Left renal pelvis (tissue), 4 donors: ENCODE measurements around the gene TMED8. TPM values are rescaled to one million over a fixed set of nuclear protein-coding genes. Genes with fewer than 3 reads are reported as not detected.

Experiments used
- DNase-seq, 4 donors: peaks; one replicate each; pipeline ENCODE4 v3.0.0-alpha.2; 2013; ENCODE audit warnings: low read depth in 4 of 4, low spot score in 3 of 4
- polyA plus RNA-seq, 4 donors: library from polyadenylated mRNA; unstranded; fragments of 120-200 nt; gene quantifications; one replicate each; pipeline ENCODE4 v1.2.1, GENCODE V29; 2013; ENCODE audit not compliant: insufficient read length in 4 of 4

TMED8 gene
- polyA plus RNA-seq, 4 donors: 11.1 to 24.4 (median 22.4) TPM

GRCh38 chr14:77302926-77303325 lies 74.0 kb downstream of the TMED8 start:
- DNase-seq: no peak

GRCh38 chr14:77301103-77301502 lies 75.8 kb downstream of the TMED8 start:
- DNase-seq: peak in 2 of 4 donors; percentile 62 to 65

GRCh38 chr14:77299771-77300170 lies 77.1 kb downstream of the TMED8 start:
- DNase-seq: no peak

GRCh38 chr14:77296906-77297305 lies 80.0 kb downstream of the TMED8 start:
- DNase-seq: no peak

GRCh38 chr14:77296155-77296554 lies 80.7 kb downstream of the TMED8 start:
- DNase-seq: no peak

- no peak for DNase-seq
Measured at GRCh38 chr14:77290705-77291104, 86.2 kb downstream of the TMED8 start.

- DNase-seq: no peak
Measured at GRCh38 chr14:77286576-77286975, 90.3 kb downstream of the TMED8 start.

Other genes starting within 250 kb of the TMED8 start
- 1 to 10 TPM in 1 of 4 donors, under 1 TPM in 3; 0.33 to 1.1 (median 0.77) TPM for gene ZDHHC22, start 235.3 kb downstream of the TMED8 start, polyA plus RNA-seq
- 1 to 10 TPM in 1 of 4 donors, under 1 TPM in 3; 0.29 to 1.3 (median 0.90) TPM for gene TMEM63C, start 195.3 kb downstream of the TMED8 start, polyA plus RNA-seq
- gene NGB, start 105.9 kb downstream of the TMED8 start, polyA plus RNA-seq: under 1 TPM in 1 of 4 donors, not detected in 3; 0.07 TPM
- 10 to 100 TPM; 32.8 to 52.3 (median 42.2) TPM for gene POMT2, start 56.2 kb downstream of the TMED8 start, polyA plus RNA-seq
- 10 to 100 TPM; 16.3 to 30.5 (median 25.0) TPM for gene GSTZ1, start 56.1 kb downstream of the TMED8 start, polyA plus RNA-seq
- 10 to 100 TPM in 1 of 4 donors, 1 to 10 TPM in 3; 1.5 to 10.4 (median 9.6) TPM for gene SAMD15, start 285 bp upstream of the TMED8 start, polyA plus RNA-seq
- 1 to 10 TPM in 3 of 4 donors, under 1 TPM in 1; 0.96 to 3.7 (median 2.7) TPM for gene NOXRED1, start 46.4 kb upstream of the TMED8 start, polyA plus RNA-seq
- 10 to 100 TPM; 25.0 to 34.6 (median 30.6) TPM for gene VIPAS39, start 80.5 kb upstream of the TMED8 start, polyA plus RNA-seq
- gene AHSA1, start 81.0 kb upstream of the TMED8 start, polyA plus RNA-seq: 100 to 1,000 TPM; 166 to 222 (median 203) TPM
- 1 to 10 TPM in 3 of 4 donors, under 1 TPM in 1; 0.74 to 3.2 (median 1.2) TPM for gene ISM2, start 121.7 kb upstream of the TMED8 start, polyA plus RNA-seq
- gene SPTLC2, start 239.5 kb upstream of the TMED8 start, polyA plus RNA-seq: 10 to 100 TPM; 35.2 to 72.9 (median 69.2) TPM